A673 (cell line): ENCODE data around the gene SYK.

Experiments used
- CTCF ChIP-seq: fragments of 300-800, 200-600 bp; sonication (generic); conservative IDR thresholded peaks from 2 replicates; pipeline ENCODE4 v1.5.1; 2017; ENCODE audit warnings: low read depth, mild to moderate bottlenecking, antibody characterized with exemption, low read length, moderate library complexity, mixed read lengths
- EZH2 ChIP-seq: fragments of 200-600 bp; sonication (generic); IDR thresholded peaks from 2 replicates; pipeline ENCODE4 v1.6.1; 2017; ENCODE audit warnings: borderline replicate concordance, low read depth, mild to moderate bottlenecking, mixed read lengths, antibody characterized with exemption, low read length; ENCODE audit not compliant: poor library complexity, severe bottlenecking

GRCh38 chr9:90882991-90883600 is 81.5 kb downstream of the SYK start:
- TF ChIP-seq CTCF: no peak
- TF ChIP-seq EZH2: no peak
